AG04449 (cell line): ENCODE data around the gene MCRIP1.

Experiments
- CTCF ChIA-PET: fragments of 350-600 bp; formaldehyde crosslinking; extraction: SDS; loops from one replicate; lab custom pipeline; 2021; ENCODE audit warnings: antibody characterized with exemption; lab: Yijun Ruan, JAX
- POLR2A ChIA-PET: fragments of 400-600, 350-600 bp; formaldehyde crosslinking; extraction: SDS; loops from one replicate; lab custom pipeline; 2020; ENCODE audit warnings: antibody characterized with exemption, inconsistent platforms; lab: Yijun Ruan, JAX
- DNase-seq: peaks from one replicate; pipeline ENCODE4 v3.0.0-alpha.2; 2010; ENCODE audit warnings: low read depth, low spot score
- H3K4me3 ChIP-seq: 2 replicates; pipeline ENCODE4 v1.5.1; 2011; ENCODE audit warnings: low read depth, mild to moderate bottlenecking, control low read depth, low read length
- TF ChIP-seq, protein P1 (sequence below): IDR thresholded peaks from one replicate; pipeline ENCODE4 v1.5.1; 2011; ENCODE audit warnings: mild to moderate bottlenecking, moderate library complexity, low read length, control low read depth, inconsistent platforms; ENCODE audit not compliant: insufficient read depth; ENCODE audit errors: missing control alignments

Gene MCRIP1

GRCh38 chr17:81858170-81858966 lies 25.3 kb upstream of the MCRIP1 start:
- CTCF ChIA-PET: interaction anchor here (1.2 kb wide), 2 partner anchors 11 to 124 kb away, joined by 5 read pairs; no protein-coding TSS in a partner anchor
- peak overlapping the region; percentile 93 for H3K4me3 ChIP-seq
- POLR2A ChIA-PET: interaction anchor here (1.0 to 1.5 kb wide), 4 partner anchors 11 to 175 kb away, joined by 3 to 5 read pairs (median 4); partner anchors contain the start of genes ARL16 and HGS
- DNase-seq: no peak
- TF ChIP-seq, protein P1, sequence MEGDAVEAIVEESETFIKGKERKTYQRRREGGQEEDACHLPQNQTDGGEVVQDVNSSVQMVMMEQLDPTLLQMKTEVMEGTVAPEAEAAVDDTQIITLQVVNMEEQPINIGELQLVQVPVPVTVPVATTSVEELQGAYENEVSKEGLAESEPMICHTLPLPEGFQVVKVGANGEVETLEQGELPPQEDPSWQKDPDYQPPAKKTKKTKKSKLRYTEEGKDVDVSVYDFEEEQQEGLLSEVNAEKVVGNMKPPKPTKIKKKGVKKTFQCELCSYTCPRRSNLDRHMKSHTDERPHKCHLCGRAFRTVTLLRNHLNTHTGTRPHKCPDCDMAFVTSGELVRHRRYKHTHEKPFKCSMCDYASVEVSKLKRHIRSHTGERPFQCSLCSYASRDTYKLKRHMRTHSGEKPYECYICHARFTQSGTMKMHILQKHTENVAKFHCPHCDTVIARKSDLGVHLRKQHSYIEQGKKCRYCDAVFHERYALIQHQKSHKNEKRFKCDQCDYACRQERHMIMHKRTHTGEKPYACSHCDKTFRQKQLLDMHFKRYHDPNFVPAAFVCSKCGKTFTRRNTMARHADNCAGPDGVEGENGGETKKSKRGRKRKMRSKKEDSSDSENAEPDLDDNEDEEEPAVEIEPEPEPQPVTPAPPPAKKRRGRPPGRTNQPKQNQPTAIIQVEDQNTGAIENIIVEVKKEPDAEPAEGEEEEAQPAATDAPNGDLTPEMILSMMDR: no peak

GRCh38 chr17:81854974-81855774 lies 22.1 kb upstream of the MCRIP1 start:
- POLR2A ChIA-PET: interaction anchor here (0.6 to 1.1 kb wide), 4 partner anchors 10 to 21 kb away, joined by 3 to 5 read pairs (median 4); no protein-coding TSS in a partner anchor
- TF ChIP-seq, protein P1: no peak
- CTCF ChIA-PET: interaction anchor here (0.8 to 1.4 kb wide), 5 partner anchors 10 to 180 kb away, joined by 3 to 6 read pairs (median 4); no protein-coding TSS in a partner anchor
- no peak for DNase-seq
- H3K4me3 ChIP-seq: no peak overlapping the region

- TF ChIP-seq, protein P1: no peak
- CTCF ChIA-PET: interaction anchor here (0.8 to 2.5 kb wide), 2 partner anchors 9 to 31 kb away, joined by 3 to 12 read pairs; no protein-coding TSS in a partner anchor
- no peak overlapping the region for H3K4me3 ChIP-seq
- POLR2A ChIA-PET: interaction anchor here (0.9 kb wide), 1 partner anchor 19 kb away, joined by 4 read pairs; the partner anchor contains the start of gene MCRIP1
- no peak for DNase-seq
These were observed 19.1 kb upstream of the MCRIP1 start for GRCh38 chr17:81852237-81852636.

GRCh38 chr17:81851423-81851822 lies 18.3 kb upstream of the MCRIP1 start:
- H3K4me3 ChIP-seq: no peak overlapping the region
- ChIA-PET POLR2A (interaction anchor here (0.5 to 0.9 kb wide), 4 partner anchors 10 to 76 kb away, joined by 3 to 4 read pairs (median 4); partner anchors contain the start of genes MAFG, MCRIP1 and PPP1R27), CTCF (interaction anchor here (0.6 kb wide), 1 partner anchor 35 kb away, joined by 3 read pairs; no protein-coding TSS in a partner anchor)
- no peak for DNase-seq
- TF ChIP-seq, protein P1: no peak

DNA sequence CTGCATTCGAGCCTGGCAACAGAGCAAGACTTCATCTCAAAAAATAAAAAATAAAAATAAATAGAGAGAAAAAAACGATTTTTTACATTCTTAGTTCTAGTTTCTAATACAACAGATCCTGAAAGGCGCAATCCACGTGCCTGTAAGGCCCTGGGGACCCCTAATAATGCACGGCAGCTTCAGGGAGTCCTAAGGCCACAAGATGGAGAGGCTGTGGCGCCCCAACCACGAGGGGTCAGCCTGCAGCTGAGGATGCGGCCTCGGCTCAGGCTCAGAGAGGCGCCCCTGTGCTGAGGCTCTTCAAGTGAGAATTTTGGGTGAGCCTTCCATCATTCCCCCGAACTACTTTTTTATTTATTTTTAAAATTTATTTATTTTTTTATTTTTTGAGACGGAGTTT lies 16.4 kb upstream of the MCRIP1 start:
- ChIA-PET CTCF (no interaction called here), POLR2A (no interaction called here)
- H3K4me3 ChIP-seq: no peak overlapping the region
- TF ChIP-seq, protein P1: no peak
- DNase-seq: no peak
